ENCODE data around the gene NRL.

- TF ChIP-seq CTCF (IDR thresholded peaks at IDR 0.05) (peak in 1 of 4 experiments; percentile 2), POLR2A (IDR thresholded peaks at IDR 0.05) (peak; percentile 84), POLR2AphosphoS5 (IDR thresholded peaks at IDR 0.05) (peak; percentile 93)
Measured at GRCh38 chr14:24114532-24115421, at the start of gene NRL, which contains the start of gene DCAF11.
